G401.6 (cell line): ENCODE data around the gene DOP1A.

Experiments used
- FAIRE-seq: peaks from 2 replicates; lab custom pipeline; 2012; peaks lifted over from hg19 to GRCh38; lab: Jason Lieb, UNC

Gene DOP1A

GRCh38 chr6:83215131-83216047, 147.9 kb downstream of the DOP1A start:
- FAIRE-seq, result peak; percentile 87

GRCh38 chr6:83216806-83217205, 149.3 kb downstream of the DOP1A start:
- FAIRE-seq, result no peak
